Calu3 (cell line): ENCODE results near the gene KEL. TPM values are rescaled to one million over a fixed set of nuclear protein-coding genes. Genes with fewer than 3 reads are reported as not detected.

Experiments used
- BruUV-seq: library from RNA; stranded (reverse); fragments of 400-500 nt; replicated peaks from 2 replicates; lab custom pipeline; 2021; lab: Mats Ljungman, UMichigan
- CTCF ChIA-PET: fragments of 300-600 bp; sonication (Branson Sonifier 250); formaldehyde crosslinking; loops from one replicate; lab custom pipeline; 2022; ENCODE audit warnings: antibody characterized with exemption; lab: Charles Lee
- DNase-seq: peaks from one replicate; pipeline ENCODE4 v3.0.0; 2022
- H3K27ac Mint-ChIP-seq: one replicate; pipeline ENCODE4 v1.8.0; 2022; ENCODE audit warnings: mixed read lengths; ENCODE audit not compliant: unreplicated experiment
- H3K27me3 Mint-ChIP-seq: one replicate; pipeline ENCODE4 v1.8.0; 2022; ENCODE audit warnings: mixed read lengths; ENCODE audit not compliant: unreplicated experiment
- H3K36me3 Mint-ChIP-seq: one replicate; pipeline ENCODE4 v1.8.0; 2022; ENCODE audit warnings: mild to moderate bottlenecking, moderate library complexity, mixed read lengths; ENCODE audit not compliant: insufficient read depth, unreplicated experiment
- H3K4me1 Mint-ChIP-seq: one replicate; pipeline ENCODE4 v1.8.0; 2022; ENCODE audit warnings: mild to moderate bottlenecking, low read depth, mixed read lengths; ENCODE audit not compliant: unreplicated experiment
- H3K4me3 Mint-ChIP-seq: one replicate; pipeline ENCODE4 v1.8.0; 2022; ENCODE audit warnings: mild to moderate bottlenecking, low read depth, moderate library complexity, mixed read lengths; ENCODE audit not compliant: unreplicated experiment
- H3K9me3 Mint-ChIP-seq: one replicate; pipeline ENCODE4 v1.8.0; 2022; ENCODE audit warnings: low read depth, mixed read lengths; ENCODE audit not compliant: unreplicated experiment
- intact Hi-C: fragments of 100-400 bp; cut with micrococcal nuclease; formaldehyde crosslinking; loops from one replicate; pipeline ENCODE4 v1.10.0; 2022; ENCODE audit not compliant: unreplicated experiment
- total RNA-seq: library from RNA; stranded (reverse); gene quantifications from 2 replicates; pipeline ENCODE4 v1.2.3, GENCODE V29; 2022
- TF ChIP-seq, protein P1 (sequence below): fragments of 200-600 bp; IDR thresholded peaks from one replicate; pipeline ENCODE4 v1.8.0; 2022; ENCODE audit warnings: antibody characterized with exemption; ENCODE audit not compliant: unreplicated experiment

The KEL gene
- total RNA-seq, 1 experiment from 2014 or later = not detected

DNA sequence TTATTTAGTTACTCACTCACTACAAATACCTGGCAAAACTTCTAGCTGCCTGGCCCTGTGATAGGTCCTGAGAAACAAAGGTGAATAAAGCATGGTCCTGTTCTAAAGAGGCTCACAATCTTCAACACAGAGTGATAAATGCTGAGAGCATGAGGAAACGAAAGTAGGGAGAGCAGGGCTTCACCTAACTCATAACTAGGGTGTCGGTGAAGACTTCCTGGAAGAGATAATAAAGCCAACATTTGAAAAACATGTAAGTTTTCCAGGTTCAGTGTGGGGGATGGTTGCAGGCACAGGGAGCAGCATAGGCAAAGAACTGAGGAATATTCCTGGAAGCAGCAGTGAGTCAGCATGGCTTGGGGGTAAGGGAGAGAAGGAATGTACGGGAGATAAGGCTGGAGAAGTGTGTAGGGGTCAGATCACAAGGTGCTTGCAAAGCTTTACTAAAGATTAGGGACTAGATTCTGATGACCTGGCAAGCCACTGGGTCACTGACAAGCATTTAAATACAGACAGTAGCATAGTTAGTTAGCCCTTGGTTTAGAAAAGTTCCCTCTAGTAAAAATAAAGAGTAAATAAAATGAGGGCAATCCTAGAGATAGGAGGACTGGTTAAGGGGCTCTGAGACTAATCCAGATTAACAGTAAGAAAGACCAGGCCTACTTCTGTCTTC lies 5.1 kb downstream of the KEL start:
- CTCF ChIA-PET = interaction anchor here (1.0 to 1.4 kb wide), 5 partner anchors 10 to 91 kb away, joined by 3 to 4 read pairs (median 3); no protein-coding TSS in a partner anchor
- Mint-ChIP-seq H3K27me3 (peaks cover 53% of the 10 kb centered on the region), H3K4me3 (peak overlapping the region; percentile 9), H3K36me3 (no peaks in the 10 kb centered on the region), H3K4me1 (peaks cover 20% of the 10 kb centered on the region), H3K27ac (peak overlapping the region; percentile 37), H3K9me3 (peaks cover 15% of the 10 kb centered on the region)
- TF ChIP-seq, protein P1, sequence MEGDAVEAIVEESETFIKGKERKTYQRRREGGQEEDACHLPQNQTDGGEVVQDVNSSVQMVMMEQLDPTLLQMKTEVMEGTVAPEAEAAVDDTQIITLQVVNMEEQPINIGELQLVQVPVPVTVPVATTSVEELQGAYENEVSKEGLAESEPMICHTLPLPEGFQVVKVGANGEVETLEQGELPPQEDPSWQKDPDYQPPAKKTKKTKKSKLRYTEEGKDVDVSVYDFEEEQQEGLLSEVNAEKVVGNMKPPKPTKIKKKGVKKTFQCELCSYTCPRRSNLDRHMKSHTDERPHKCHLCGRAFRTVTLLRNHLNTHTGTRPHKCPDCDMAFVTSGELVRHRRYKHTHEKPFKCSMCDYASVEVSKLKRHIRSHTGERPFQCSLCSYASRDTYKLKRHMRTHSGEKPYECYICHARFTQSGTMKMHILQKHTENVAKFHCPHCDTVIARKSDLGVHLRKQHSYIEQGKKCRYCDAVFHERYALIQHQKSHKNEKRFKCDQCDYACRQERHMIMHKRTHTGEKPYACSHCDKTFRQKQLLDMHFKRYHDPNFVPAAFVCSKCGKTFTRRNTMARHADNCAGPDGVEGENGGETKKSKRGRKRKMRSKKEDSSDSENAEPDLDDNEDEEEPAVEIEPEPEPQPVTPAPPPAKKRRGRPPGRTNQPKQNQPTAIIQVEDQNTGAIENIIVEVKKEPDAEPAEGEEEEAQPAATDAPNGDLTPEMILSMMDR = no peak
- intact Hi-C loops = no loop called here
- DNase-seq = peak; percentile 19
- no TSS peak for BruUV-seq

DNA sequence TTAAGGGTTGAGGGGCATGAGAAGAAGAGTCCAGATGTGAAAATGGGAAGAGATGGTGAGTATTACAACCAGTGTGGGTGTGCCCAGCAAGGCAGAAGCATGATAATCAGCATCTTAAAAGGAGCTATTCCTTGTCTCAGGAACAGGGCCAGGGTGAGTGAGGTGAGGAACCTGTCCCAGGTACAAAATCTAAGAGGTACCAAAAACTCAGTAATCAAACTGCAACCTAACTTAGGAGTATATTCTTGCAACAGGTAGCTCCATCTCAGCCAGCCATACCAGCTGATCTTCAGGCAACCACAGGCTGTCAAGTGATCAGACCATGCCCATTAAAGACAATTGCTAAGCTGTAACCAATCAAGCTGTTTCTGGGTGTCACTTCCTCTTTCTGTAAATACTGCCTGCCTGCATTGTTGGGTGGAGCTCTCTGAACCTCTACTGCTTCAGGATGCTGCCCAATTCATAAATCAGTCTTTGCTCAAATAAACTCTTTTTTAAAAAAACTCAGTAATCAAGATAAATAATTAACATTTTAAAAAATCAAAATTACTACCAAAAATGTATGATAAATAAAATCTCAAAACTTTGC lies 7.4 kb downstream of the KEL start:
- intact Hi-C loops = no loop called here
- Mint-ChIP-seq H3K4me3 (no peak overlapping the region), H3K27ac (no peak overlapping the region), H3K9me3 (peaks cover 15% of the 10 kb centered on the region), H3K36me3 (no peaks in the 10 kb centered on the region), H3K4me1 (peaks cover 20% of the 10 kb centered on the region), H3K27me3 (peaks cover 46% of the 10 kb centered on the region)
- TF ChIP-seq, protein P1 = no peak
- no TSS peak for BruUV-seq
- CTCF ChIA-PET = no interaction called here
- DNase-seq = no peak

DNA sequence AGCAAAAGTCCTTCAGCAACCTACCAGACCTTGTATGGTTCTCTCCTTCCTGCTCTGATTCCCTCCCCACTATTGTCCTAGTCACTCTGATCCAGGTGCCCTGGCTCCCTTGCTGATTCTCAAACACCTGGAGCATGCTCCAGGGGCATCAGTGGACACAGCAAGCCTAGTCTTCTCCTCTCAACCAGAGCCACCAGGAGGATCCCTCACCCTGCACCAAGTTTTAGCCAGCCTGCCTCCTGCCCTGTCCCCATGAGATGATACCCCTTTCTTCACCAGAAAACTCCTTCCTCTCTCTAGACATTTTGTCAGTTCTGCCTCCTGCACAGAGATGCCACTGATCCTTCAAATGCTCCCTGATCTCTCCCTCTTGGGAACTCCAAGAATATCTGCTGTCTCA lies 11.9 kb downstream of the KEL start:
- no peak overlapping the region for H3K27ac Mint-ChIP-seq
- CTCF ChIA-PET = no interaction called here
- DNase-seq = no peak
- BruUV-seq = no TSS peak
- intact Hi-C loops = no loop called here
- H3K4me3 Mint-ChIP-seq = no peak overlapping the region
- TF ChIP-seq, protein P1 = no peak
- peaks cover 7% of the 10 kb centered on the region for H3K9me3 Mint-ChIP-seq
- peaks cover 70% of the 10 kb centered on the region for H3K27me3 Mint-ChIP-seq
- no peaks in the 10 kb centered on the region for H3K4me1 Mint-ChIP-seq
- H3K36me3 Mint-ChIP-seq = peaks cover under 1% of the 10 kb centered on the region

DNA sequence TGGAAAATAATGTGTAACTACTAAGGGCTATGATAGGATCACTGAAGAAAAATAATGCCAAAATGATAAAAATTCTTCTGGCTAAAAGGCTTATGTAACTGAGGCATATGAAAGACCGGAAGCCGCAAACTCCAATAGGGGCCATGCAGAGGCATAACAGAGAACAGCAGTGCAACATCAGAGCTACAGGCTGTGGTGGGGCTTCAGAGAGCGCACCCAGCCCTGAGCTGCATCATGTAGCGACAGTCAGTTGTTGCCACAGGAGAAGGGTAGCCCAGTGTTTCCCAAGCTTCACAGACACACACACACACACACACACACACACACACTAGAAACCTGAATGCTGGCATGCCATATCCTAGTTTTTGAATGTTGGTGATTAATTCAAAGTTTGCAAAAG lies 13.6 kb downstream of the KEL start:
- H3K36me3 Mint-ChIP-seq = peaks cover 4% of the 10 kb centered on the region
- H3K4me1 Mint-ChIP-seq = no peaks in the 10 kb centered on the region
- no peak overlapping the region for H3K4me3 Mint-ChIP-seq
- H3K27ac Mint-ChIP-seq = no peak overlapping the region
- TF ChIP-seq, protein P1 = no peak
- no TSS peak for BruUV-seq
- CTCF ChIA-PET = no interaction called here
- no peak for DNase-seq
- intact Hi-C loops = no loop called here
- peaks cover 78% of the 10 kb centered on the region for H3K27me3 Mint-ChIP-seq
- no peaks in the 10 kb centered on the region for H3K9me3 Mint-ChIP-seq
